Hepatocyte (in vitro differentiated cells): ENCODE measurements around the gene RPS6KA4. TPM values are rescaled to one million over a fixed set of nuclear protein-coding genes. Genes with fewer than 3 reads are reported as not detected.

Experiments used
- DNase-seq: peaks from one replicate; pipeline ENCODE4 v3.0.0-alpha.2; 2016; ENCODE audit warnings: low spot score
- H2AFZ ChIP-seq: fragments of 200-600 bp; sonication (generic); 2 replicates; pipeline ENCODE4 v1.6.0; 2016; ENCODE audit warnings: antibody characterized with exemption, mild to moderate bottlenecking
- H3K27ac ChIP-seq: fragments of 200-600 bp; sonication (generic); 2 replicates; pipeline ENCODE4 v1.5.1; 2016; ENCODE audit warnings: mild to moderate bottlenecking
- H3K27me3 ChIP-seq: fragments of 200-600 bp; sonication (generic); 2 replicates; pipeline ENCODE4 v1.6.1; 2016
- H3K36me3 ChIP-seq: fragments of 200-600 bp; sonication (generic); replicated peaks from 2 replicates; pipeline ENCODE4 v1.5.1; 2016; ENCODE audit warnings: low read depth; ENCODE audit not compliant: insufficient read depth
- H3K4me1 ChIP-seq: fragments of 200-600 bp; sonication (generic); 2 replicates; pipeline ENCODE4 v1.5.1; 2016; ENCODE audit warnings: mild to moderate bottlenecking, moderate library complexity; ENCODE audit not compliant: insufficient read depth
- H3K4me2 ChIP-seq: fragments of 200-600 bp; sonication (generic); 2 replicates; pipeline ENCODE4 v1.6.0; 2016
- H3K4me3 ChIP-seq: fragments of 200-600 bp; sonication (generic); 2 replicates; pipeline ENCODE4 v1.5.1; 2016; ENCODE audit warnings: mild to moderate bottlenecking
- H3K79me2 ChIP-seq: fragments of 200-600 bp; sonication (generic); 2 replicates; pipeline ENCODE4 v1.6.0; 2017; ENCODE audit warnings: mild to moderate bottlenecking
- H3K9me2 ChIP-seq: fragments of 200-600 bp; sonication (generic); replicated peaks from 2 replicates; pipeline ENCODE4 v1.6.0; 2017; ENCODE audit warnings: mild to moderate bottlenecking; ENCODE audit not compliant: insufficient read depth
- H3K9me3 ChIP-seq: fragments of 200-600 bp; sonication (generic); 2 replicates; pipeline ENCODE4 v1.5.1; 2016; ENCODE audit warnings: low read depth, mild to moderate bottlenecking
- H4K20me1 ChIP-seq: fragments of 200-600 bp; sonication (generic); 2 replicates; pipeline ENCODE4 v1.6.0; 2016; ENCODE audit warnings: mild to moderate bottlenecking; ENCODE audit not compliant: insufficient read depth, poor library complexity, severe bottlenecking
- EZH2 ChIP-seq: fragments of 200-600 bp; sonication (generic); IDR thresholded peaks from 2 replicates; pipeline ENCODE4 v1.6.1; 2016; ENCODE audit warnings: antibody characterized with exemption, mild to moderate bottlenecking, borderline replicate concordance
- EZH2phosphoT487 ChIP-seq: fragments of 200-600 bp; sonication (generic); IDR thresholded peaks from one replicate; pipeline ENCODE4 v1.6.1; 2018; ENCODE audit warnings: antibody characterized with exemption, mild to moderate bottlenecking, low read depth, moderate library complexity; ENCODE audit not compliant: unreplicated experiment, severe bottlenecking
- WGBS: methylation state at CpG from one replicate; pipeline ENCODE4 v1.1.6; 2016; ENCODE audit warnings: low lambda C conversion rate; ENCODE audit errors: missing lambda C conversion rate; 5-methylcytosine and 5-hydroxymethylcytosine counted together
- polyA plus RNA-seq: library from polyadenylated mRNA; unstranded; fragments of >200 nt; fragmentation: Nextera tagmentation; extraction: Ambion mirVana; gene quantifications from 2 replicates; pipeline ENCODE4 v1.2.1, GENCODE V29; 2016
- total RNA-seq: library from RNA; depleted of rRNA; stranded (reverse); fragments of >200 nt; gene quantifications from 2 replicates; pipeline ENCODE4 v1.2.3, GENCODE V29; 2014
- TF ChIP-seq, protein P1 (sequence below): fragments of 200-600 bp; sonication (generic); IDR thresholded peaks from 2 replicates; pipeline ENCODE4 v1.5.1; 2016; ENCODE audit warnings: antibody characterized with exemption, mild to moderate bottlenecking; ENCODE audit not compliant: poor library complexity

RPS6KA4 gene
- total and polyA plus RNA-seq, 2 experiments from 2014 or later, result 35.9 to 44.0 TPM

DNA sequence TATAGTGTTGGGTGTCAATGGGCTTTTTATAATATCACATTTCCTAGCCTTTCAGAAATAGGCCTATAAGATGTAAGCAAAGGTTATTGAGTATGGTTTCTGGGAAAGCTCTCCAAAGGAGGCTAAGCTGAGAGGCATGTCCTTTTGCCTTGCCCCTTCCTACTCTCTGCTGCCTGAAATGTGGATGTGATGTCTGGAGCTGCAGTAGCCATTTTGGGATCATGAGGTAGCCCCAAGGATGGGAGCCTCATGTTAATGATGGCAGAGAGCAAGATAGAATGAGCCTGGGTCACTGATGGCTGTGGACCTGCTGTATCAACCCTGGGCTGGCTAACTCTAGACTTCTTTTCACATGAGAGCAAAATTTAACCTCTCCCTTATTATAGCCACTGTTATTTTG lies 29.0 kb downstream of the RPS6KA4 start:
- Histone ChIP-seq H3K9me2 (no peaks in the 10 kb centered on the region), H3K4me2 (no peak overlapping the region), H2AFZ (no peak overlapping the region), H3K36me3 (no peaks in the 10 kb centered on the region), H3K4me3 (no peak overlapping the region), H3K79me2 (no peaks in the 10 kb centered on the region), H3K9me3 (no peaks in the 10 kb centered on the region), H4K20me1 (no peaks in the 10 kb centered on the region), H3K27ac (no peak overlapping the region), H3K27me3 (no peaks in the 10 kb centered on the region), H3K4me1 (no peaks in the 10 kb centered on the region)
- TF ChIP-seq, protein P1, sequence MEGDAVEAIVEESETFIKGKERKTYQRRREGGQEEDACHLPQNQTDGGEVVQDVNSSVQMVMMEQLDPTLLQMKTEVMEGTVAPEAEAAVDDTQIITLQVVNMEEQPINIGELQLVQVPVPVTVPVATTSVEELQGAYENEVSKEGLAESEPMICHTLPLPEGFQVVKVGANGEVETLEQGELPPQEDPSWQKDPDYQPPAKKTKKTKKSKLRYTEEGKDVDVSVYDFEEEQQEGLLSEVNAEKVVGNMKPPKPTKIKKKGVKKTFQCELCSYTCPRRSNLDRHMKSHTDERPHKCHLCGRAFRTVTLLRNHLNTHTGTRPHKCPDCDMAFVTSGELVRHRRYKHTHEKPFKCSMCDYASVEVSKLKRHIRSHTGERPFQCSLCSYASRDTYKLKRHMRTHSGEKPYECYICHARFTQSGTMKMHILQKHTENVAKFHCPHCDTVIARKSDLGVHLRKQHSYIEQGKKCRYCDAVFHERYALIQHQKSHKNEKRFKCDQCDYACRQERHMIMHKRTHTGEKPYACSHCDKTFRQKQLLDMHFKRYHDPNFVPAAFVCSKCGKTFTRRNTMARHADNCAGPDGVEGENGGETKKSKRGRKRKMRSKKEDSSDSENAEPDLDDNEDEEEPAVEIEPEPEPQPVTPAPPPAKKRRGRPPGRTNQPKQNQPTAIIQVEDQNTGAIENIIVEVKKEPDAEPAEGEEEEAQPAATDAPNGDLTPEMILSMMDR, result no peak
- no peak for TF ChIP-seq EZH2phosphoT487
- TF ChIP-seq EZH2, result no peak
- no peak for DNase-seq

DNA sequence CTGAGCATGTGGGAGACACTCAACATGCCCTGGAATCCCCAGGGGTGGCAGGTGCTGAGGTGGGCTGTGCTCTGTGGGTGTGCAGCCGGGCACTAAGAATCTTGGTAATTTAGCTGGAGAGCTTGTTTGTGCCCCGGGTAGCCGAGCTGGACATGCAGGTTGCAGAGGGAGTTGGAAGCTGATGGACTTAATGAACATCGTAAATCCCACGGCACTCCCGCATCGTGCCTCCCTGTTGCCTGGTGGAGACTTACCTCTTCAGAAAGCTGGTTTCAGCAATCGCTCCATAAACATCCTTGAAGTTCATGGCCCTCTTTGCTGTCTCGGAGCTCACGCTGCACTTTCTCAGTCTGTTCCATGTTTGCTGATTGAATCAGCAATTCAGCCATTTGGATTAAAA lies 29.9 kb downstream of the RPS6KA4 start:
- Histone ChIP-seq H3K27ac (no peak overlapping the region), H2AFZ (no peak overlapping the region), H3K4me2 (no peak overlapping the region), H3K27me3 (no peaks in the 10 kb centered on the region), H3K36me3 (no peaks in the 10 kb centered on the region), H4K20me1 (no peaks in the 10 kb centered on the region), H3K9me3 (no peaks in the 10 kb centered on the region), H3K9me2 (no peaks in the 10 kb centered on the region), H3K4me1 (no peaks in the 10 kb centered on the region), H3K79me2 (no peaks in the 10 kb centered on the region), H3K4me3 (no peak overlapping the region)
- 71% methylated on average over 10 of the region's 10 CpGs for WGBS
- DNase-seq, result no peak
- TF ChIP-seq, protein P1, result no peak
- TF ChIP-seq EZH2phosphoT487 (no peak), EZH2 (no peak)

DNA sequence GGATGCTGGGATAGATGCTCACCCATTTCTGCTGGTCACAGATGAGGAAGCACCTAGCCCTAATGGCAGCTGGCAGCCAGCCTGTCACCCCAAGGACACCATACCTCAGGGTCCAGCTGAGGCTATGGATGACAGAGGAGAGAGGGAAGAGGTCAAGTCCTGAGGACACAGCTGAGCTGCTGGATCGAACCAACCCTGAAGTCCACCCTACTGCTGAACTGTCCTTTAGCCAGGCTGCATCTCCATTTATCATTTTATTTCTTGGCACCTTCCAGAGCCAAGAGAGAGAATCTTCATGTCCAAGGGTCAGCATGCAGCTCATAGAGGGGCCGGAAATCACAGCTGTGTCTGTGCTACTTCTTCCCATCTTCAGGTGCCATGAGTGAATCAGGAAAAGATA lies 30.9 kb downstream of the RPS6KA4 start:
- Histone ChIP-seq H3K27me3 (no peaks in the 10 kb centered on the region), H3K9me2 (no peaks in the 10 kb centered on the region), H3K36me3 (no peaks in the 10 kb centered on the region), H4K20me1 (no peaks in the 10 kb centered on the region), H3K79me2 (no peaks in the 10 kb centered on the region), H3K27ac (no peak overlapping the region), H3K4me2 (no peak overlapping the region), H2AFZ (no peak overlapping the region), H3K4me1 (no peaks in the 10 kb centered on the region), H3K4me3 (no peak overlapping the region), H3K9me3 (no peaks in the 10 kb centered on the region)
- no peak for TF ChIP-seq EZH2
- TF ChIP-seq, protein P1, result no peak
- no peak for TF ChIP-seq EZH2phosphoT487
- WGBS, result 95% methylated on average over 2 of the region's 2 CpGs
- no peak for DNase-seq

DNA sequence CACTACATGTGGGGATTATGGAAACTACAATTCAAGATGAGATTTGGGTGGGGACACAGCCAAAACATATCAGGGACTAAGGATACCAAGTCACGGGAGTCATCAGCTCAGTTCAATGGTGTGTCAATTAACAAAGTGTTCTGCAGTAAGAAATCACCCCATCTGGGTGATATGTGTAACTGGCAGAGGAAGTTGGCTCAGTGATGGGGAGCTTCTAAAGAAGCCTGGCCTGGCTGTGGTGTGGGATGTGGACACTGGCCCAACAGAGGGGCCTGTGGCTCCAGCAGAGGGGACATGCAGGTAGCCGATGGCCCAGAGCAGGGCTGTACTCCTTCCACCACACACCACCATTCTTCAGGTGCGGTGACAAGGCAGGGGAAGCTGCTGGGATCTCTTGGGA lies 31.6 kb downstream of the RPS6KA4 start:
- 97% methylated on average over 3 of the region's 3 CpGs for WGBS
- Histone ChIP-seq H3K4me3 (no peak overlapping the region), H3K79me2 (no peaks in the 10 kb centered on the region), H3K36me3 (no peaks in the 10 kb centered on the region), H3K4me1 (peaks cover 2% of the 10 kb centered on the region), H2AFZ (no peak overlapping the region), H4K20me1 (no peaks in the 10 kb centered on the region), H3K9me2 (no peaks in the 10 kb centered on the region), H3K27ac (no peak overlapping the region), H3K9me3 (no peaks in the 10 kb centered on the region), H3K4me2 (no peak overlapping the region), H3K27me3 (no peaks in the 10 kb centered on the region)
- DNase-seq, result no peak
- TF ChIP-seq, protein P1, result no peak
- TF ChIP-seq EZH2 (no peak), EZH2phosphoT487 (no peak)
